WTC11 (cell line): ENCODE results near the gene ALOX15. TPM values are rescaled to one million over a fixed set of nuclear protein-coding genes. Genes with fewer than 3 reads are reported as not detected.

Source experiments
- ATAC-seq: fragments of 200-7000 bp; cut with Tn5 transposase; 2 replicates; pipeline ENCODE4 v1.10.0; 2021; ENCODE audit warnings: mild to moderate bottlenecking, moderate library complexity
- CTCF ChIA-PET: fragments of 300-600 bp; sonication (Branson Sonifier 250); formaldehyde crosslinking; loops from one replicate; lab custom pipeline; 2021; ENCODE audit warnings: antibody characterized with exemption; lab: Charles Lee
- POLR2A ChIA-PET: fragments of 350-600 bp; sonication (Branson Sonifier 250); formaldehyde crosslinking; loops from one replicate; lab custom pipeline; 2021; ENCODE audit warnings: antibody characterized with exemption; lab: Charles Lee
- DNase-seq: peaks from one replicate; pipeline ENCODE4 v3.0.0; 2021; ENCODE audit warnings: low spot score
- H3K27ac Mint-ChIP-seq: 2 replicates; pipeline ENCODE4 v1.8.0; 2021; ENCODE audit warnings: mixed read lengths
- H3K27me3 Mint-ChIP-seq: 2 replicates; pipeline ENCODE4 v1.8.0; 2021; ENCODE audit warnings: low read depth, mild to moderate bottlenecking, moderate library complexity, mixed read lengths
- H3K36me3 Mint-ChIP-seq: 2 replicates; pipeline ENCODE4 v1.8.0; 2021; ENCODE audit warnings: mixed read lengths
- H3K4me1 Mint-ChIP-seq: 2 replicates; pipeline ENCODE4 v1.8.0; 2022; ENCODE audit warnings: mixed read lengths
- H3K4me3 Mint-ChIP-seq: 2 replicates; pipeline ENCODE4 v1.8.0; 2021; ENCODE audit warnings: mild to moderate bottlenecking, moderate library complexity, mixed read lengths
- H3K9me3 Mint-ChIP-seq: 2 replicates; pipeline ENCODE4 v1.8.0; 2021; ENCODE audit warnings: mixed read lengths
- ATF6 ChIP-seq: sonication (generic); formaldehyde crosslinking; IDR thresholded peaks from 2 replicates; pipeline ENCODE4 v1.8.1; 2023; ENCODE audit warnings: mild to moderate bottlenecking, missing genetic modification reagents
- CBFB ChIP-seq: sonication (generic); formaldehyde crosslinking; IDR thresholded peaks from 2 replicates; pipeline ENCODE4 v1.8.1; 2022; ENCODE audit warnings: mild to moderate bottlenecking, low read depth, missing genetic modification reagents
- MLX ChIP-seq: sonication (generic); formaldehyde crosslinking; IDR thresholded peaks from 2 replicates; pipeline ENCODE4 v1.8.1; 2023; ENCODE audit warnings: mild to moderate bottlenecking, missing genetic modification reagents, moderate library complexity
- MXD4 ChIP-seq: fragments of 250-450 bp; sonication (Bioruptor Pico); IDR thresholded peaks from 2 replicates; pipeline ENCODE4 v1.8.0; 2021; ENCODE audit warnings: mild to moderate bottlenecking, moderate library complexity, borderline replicate concordance
- MYBL2 ChIP-seq: sonication (generic); formaldehyde crosslinking; IDR thresholded peaks from 2 replicates; pipeline ENCODE4 v1.8.1; 2023; ENCODE audit warnings: mild to moderate bottlenecking, moderate library complexity, missing genetic modification reagents
- SMAD4 ChIP-seq: sonication (generic); formaldehyde crosslinking; IDR thresholded peaks from 2 replicates; pipeline ENCODE4 v1.8.0; 2022; ENCODE audit warnings: mild to moderate bottlenecking, missing genetic modification reagents
- TCF7 ChIP-seq: sonication (generic); formaldehyde crosslinking; IDR thresholded peaks from 2 replicates; pipeline ENCODE4 v1.8.0; 2022; ENCODE audit warnings: mild to moderate bottlenecking, low read depth, missing genetic modification reagents, moderate library complexity
- TEAD1 ChIP-seq: sonication (generic); formaldehyde crosslinking; IDR thresholded peaks from 2 replicates; pipeline ENCODE4 v1.8.0; 2022; ENCODE audit warnings: mild to moderate bottlenecking, missing genetic modification reagents
- TP53 ChIP-seq: sonication (generic); formaldehyde crosslinking; IDR thresholded peaks from 2 replicates; pipeline ENCODE4 v1.8.1; 2023; ENCODE audit warnings: mild to moderate bottlenecking, missing genetic modification reagents
- total RNA-seq: library from RNA; stranded (reverse); gene quantifications from 3 replicates; pipeline ENCODE4 v1.2.3, GENCODE V29; 2021
- TF ChIP-seq, protein P1 (sequence below): sonication (generic); formaldehyde crosslinking; IDR thresholded peaks from 2 replicates; pipeline ENCODE4 v1.8.0; 2022; ENCODE audit warnings: missing genetic modification reagents
- TF ChIP-seq, protein P2 (sequence below): sonication (generic); formaldehyde crosslinking; IDR thresholded peaks from 2 replicates; pipeline ENCODE4 v1.8.0; 2023; ENCODE audit warnings: missing genetic modification reagents, mild to moderate bottlenecking, borderline replicate concordance
- TF ChIP-seq, protein P3 (sequence below): fragments of 250-450 bp; sonication (Bioruptor Pico); IDR thresholded peaks from 2 replicates; pipeline ENCODE4 v2.1.2; 2022; ENCODE audit warnings: mild to moderate bottlenecking, moderate library complexity

Gene ALOX15
- total RNA-seq, 1 experiment from 2014 or later, result 0.50 TPM

DNA sequence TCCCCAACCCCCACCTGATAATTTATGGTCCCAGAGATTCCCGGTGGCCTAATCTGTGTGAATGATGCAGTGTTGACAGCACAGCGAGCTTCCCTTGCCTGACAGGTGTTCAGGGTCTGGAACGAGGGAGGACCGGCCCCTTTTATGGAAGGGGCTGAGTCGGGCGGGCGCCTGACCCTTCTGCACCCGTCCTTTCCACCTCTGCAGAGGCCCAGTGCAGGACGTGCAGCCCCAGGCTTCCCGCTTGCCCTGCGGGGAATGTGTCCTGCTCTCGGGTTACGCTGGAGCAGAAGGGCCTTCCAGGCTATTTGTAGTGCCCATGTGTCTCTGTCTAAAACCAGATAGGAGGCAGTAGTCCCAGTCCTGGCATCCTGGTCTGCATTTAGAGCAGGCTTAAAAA is 40.9 kb downstream of the ALOX15 start:
- peak overlapping the region; percentile 70; the same call in 1 of the 2 replicates for H3K27ac Mint-ChIP-seq
- H3K36me3 Mint-ChIP-seq, result no peaks in the 10 kb centered on the region
- peak overlapping the region; percentile 39; the same call in 1 of the 2 replicates for H3K4me3 Mint-ChIP-seq
- TF ChIP-seq MYBL2 (no peak), MLX (no peak), TCF7 (CRISPR knock-in tag) (no peak), CBFB (CRISPR knock-in tag) (no peak), MXD4 (CRISPR knock-in tag) (no peak), ATF6 (CRISPR knock-in tag) (no peak), TP53 (no peak)
- TF ChIP-seq, protein P1, sequence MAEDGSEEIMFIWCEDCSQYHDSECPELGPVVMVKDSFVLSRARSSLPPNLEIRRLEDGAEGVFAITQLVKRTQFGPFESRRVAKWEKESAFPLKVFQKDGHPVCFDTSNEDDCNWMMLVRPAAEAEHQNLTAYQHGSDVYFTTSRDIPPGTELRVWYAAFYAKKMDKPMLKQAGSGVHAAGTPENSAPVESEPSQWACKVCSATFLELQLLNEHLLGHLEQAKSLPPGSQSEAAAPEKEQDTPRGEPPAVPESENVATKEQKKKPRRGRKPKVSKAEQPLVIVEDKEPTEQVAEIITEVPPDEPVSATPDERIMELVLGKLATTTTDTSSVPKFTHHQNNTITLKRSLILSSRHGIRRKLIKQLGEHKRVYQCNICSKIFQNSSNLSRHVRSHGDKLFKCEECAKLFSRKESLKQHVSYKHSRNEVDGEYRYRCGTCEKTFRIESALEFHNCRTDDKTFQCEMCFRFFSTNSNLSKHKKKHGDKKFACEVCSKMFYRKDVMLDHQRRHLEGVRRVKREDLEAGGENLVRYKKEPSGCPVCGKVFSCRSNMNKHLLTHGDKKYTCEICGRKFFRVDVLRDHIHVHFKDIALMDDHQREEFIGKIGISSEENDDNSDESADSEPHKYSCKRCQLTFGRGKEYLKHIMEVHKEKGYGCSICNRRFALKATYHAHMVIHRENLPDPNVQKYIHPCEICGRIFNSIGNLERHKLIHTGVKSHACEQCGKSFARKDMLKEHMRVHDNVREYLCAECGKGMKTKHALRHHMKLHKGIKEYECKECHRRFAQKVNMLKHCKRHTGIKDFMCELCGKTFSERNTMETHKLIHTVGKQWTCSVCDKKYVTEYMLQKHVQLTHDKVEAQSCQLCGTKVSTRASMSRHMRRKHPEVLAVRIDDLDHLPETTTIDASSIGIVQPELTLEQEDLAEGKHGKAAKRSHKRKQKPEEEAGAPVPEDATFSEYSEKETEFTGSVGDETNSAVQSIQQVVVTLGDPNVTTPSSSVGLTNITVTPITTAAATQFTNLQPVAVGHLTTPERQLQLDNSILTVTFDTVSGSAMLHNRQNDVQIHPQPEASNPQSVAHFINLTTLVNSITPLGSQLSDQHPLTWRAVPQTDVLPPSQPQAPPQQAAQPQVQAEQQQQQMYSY (CRISPR knock-in tag), result no peak
- TF ChIP-seq, protein P2, sequence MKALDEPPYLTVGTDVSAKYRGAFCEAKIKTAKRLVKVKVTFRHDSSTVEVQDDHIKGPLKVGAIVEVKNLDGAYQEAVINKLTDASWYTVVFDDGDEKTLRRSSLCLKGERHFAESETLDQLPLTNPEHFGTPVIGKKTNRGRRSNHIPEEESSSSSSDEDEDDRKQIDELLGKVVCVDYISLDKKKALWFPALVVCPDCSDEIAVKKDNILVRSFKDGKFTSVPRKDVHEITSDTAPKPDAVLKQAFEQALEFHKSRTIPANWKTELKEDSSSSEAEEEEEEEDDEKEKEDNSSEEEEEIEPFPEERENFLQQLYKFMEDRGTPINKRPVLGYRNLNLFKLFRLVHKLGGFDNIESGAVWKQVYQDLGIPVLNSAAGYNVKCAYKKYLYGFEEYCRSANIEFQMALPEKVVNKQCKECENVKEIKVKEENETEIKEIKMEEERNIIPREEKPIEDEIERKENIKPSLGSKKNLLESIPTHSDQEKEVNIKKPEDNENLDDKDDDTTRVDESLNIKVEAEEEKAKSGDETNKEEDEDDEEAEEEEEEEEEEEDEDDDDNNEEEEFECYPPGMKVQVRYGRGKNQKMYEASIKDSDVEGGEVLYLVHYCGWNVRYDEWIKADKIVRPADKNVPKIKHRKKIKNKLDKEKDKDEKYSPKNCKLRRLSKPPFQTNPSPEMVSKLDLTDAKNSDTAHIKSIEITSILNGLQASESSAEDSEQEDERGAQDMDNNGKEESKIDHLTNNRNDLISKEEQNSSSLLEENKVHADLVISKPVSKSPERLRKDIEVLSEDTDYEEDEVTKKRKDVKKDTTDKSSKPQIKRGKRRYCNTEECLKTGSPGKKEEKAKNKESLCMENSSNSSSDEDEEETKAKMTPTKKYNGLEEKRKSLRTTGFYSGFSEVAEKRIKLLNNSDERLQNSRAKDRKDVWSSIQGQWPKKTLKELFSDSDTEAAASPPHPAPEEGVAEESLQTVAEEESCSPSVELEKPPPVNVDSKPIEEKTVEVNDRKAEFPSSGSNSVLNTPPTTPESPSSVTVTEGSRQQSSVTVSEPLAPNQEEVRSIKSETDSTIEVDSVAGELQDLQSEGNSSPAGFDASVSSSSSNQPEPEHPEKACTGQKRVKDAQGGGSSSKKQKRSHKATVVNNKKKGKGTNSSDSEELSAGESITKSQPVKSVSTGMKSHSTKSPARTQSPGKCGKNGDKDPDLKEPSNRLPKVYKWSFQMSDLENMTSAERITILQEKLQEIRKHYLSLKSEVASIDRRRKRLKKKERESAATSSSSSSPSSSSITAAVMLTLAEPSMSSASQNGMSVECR, result no peak
- peak; percentile 45 for DNase-seq
- ChIA-PET POLR2A (interaction anchor here (0.8 kb wide), 1 partner anchor 14 kb away, joined by 3 read pairs; no protein-coding TSS in a partner anchor), CTCF (interaction anchor here (3.5 to 4.6 kb wide), 2 partner anchors 24 to 34 kb away, joined by 28 to 30 read pairs; no protein-coding TSS in a partner anchor)
- peaks cover 27% of the 10 kb centered on the region for H3K4me1 Mint-ChIP-seq
- ATAC-seq, result peak; percentile 54
- H3K27me3 Mint-ChIP-seq, result no peaks in the 10 kb centered on the region
- H3K9me3 Mint-ChIP-seq, result no peaks in the 10 kb centered on the region

DNA sequence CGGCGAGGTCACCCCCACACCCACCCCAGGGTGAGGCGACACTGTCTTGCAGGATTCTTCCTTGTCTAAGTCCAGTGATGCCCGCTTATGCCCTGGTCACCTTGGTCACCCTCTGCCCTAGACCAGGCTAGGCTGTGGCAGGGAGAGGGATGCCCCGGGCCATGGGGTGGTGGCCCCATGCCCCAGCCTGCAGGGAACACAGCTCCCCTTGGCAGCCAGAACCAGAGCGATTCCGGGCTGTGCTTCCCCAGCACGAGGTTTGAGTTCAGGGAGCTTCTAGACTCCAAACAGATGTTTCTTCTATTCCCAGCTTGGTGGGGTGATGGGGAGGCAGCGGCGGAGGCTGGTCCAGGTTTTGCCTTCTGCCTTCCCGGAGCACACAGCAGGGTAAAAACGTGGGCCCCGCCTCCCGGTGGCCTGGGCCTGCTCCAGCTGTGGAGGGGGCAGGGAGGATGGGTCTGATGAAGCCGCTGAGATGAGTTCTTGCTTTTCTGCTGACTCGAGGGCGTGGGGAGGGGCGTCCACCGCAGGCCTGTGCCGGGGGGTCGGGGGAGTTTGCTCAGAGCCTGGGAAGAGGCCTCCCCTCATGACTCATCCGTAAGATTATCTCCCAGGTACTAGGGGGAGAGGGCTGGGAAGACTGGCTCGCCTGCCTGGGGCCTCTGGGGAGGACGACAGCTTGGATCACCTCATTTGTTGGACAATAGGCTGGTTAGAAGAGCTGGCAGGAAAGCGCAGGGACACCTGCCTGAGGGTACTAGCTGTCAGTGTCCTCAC is 41.8 kb downstream of the ALOX15 start:
- Mint-ChIP-seq H3K36me3 (no peaks in the 10 kb centered on the region), H3K27me3 (no peaks in the 10 kb centered on the region), H3K27ac (peak overlapping the region; percentile 51), H3K9me3 (no peaks in the 10 kb centered on the region), H3K4me3 (peak overlapping the region; percentile 39), H3K4me1 (peaks cover 33% of the 10 kb centered on the region)
- CTCF ChIA-PET, result interaction anchor here (0.6 to 4.6 kb wide), 6 partner anchors 23 to 252 kb away, joined by 3 to 30 read pairs (median 4); no protein-coding TSS in a partner anchor
- DNase-seq (peak; percentile 71), ATAC-seq (peak; percentile 62)
- POLR2A ChIA-PET, result interaction anchor here (0.8 kb wide), 1 partner anchor 13 kb away, joined by 3 read pairs; no protein-coding TSS in a partner anchor
- TF ChIP-seq TEAD1 (CRISPR knock-in tag) (no peak), SMAD4 (CRISPR knock-in tag) (no peak)
- TF ChIP-seq, protein P3, sequence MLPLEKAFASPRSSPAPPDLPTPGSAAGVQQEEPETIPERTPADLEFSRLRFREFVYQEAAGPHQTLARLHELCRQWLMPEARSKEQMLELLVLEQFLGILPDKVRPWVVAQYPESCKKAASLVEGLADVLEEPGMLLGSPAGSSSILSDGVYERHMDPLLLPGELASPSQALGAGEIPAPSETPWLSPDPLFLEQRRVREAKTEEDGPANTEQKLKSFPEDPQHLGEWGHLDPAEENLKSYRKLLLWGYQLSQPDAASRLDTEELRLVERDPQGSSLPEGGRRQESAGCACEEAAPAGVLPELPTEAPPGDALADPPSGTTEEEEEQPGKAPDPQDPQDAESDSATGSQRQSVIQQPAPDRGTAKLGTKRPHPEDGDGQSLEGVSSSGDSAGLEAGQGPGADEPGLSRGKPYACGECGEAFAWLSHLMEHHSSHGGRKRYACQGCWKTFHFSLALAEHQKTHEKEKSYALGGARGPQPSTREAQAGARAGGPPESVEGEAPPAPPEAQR (CRISPR knock-in tag), result no peak
- TF ChIP-seq, protein P1 (CRISPR knock-in tag), result peak; percentile 93
